ENCODE data around the gene KAT7.

The KAT7 gene

GRCh38 chr17:49872754-49873377 lies 84.4 kb downstream of the KAT7 start:
- DNase-seq (ENCODE audit: low read depth): no peak

- no peak for DNase-seq (ENCODE audit: low read depth)
Observed at GRCh38 chr17:49873466-49873865, 85.0 kb downstream of the KAT7 start.

GRCh38 chr17:49873926-49874325 lies 85.4 kb downstream of the KAT7 start:
- no peak for DNase-seq (ENCODE audit: low read depth)

- no peak for DNase-seq (ENCODE audit: low read depth)
Observed at GRCh38 chr17:49874911-49875310, 86.4 kb downstream of the KAT7 start.

GRCh38 chr17:49875685-49876084 lies 87.2 kb downstream of the KAT7 start:
- no peak for DNase-seq (ENCODE audit: low read depth)

GRCh38 chr17:49878931-49879904 lies 90.7 kb downstream of the KAT7 start:
- no peak for DNase-seq (ENCODE audit: low read depth)

- DNase-seq (ENCODE audit: low read depth): peak; percentile 44
Observed at GRCh38 chr17:49880291-49881053, 92.0 kb downstream of the KAT7 start.

GRCh38 chr17:49881054-49881402 lies 92.5 kb downstream of the KAT7 start:
- DNase-seq (ENCODE audit: low read depth): no peak

GRCh38 chr17:49882434-49882833 lies 94.0 kb downstream of the KAT7 start:
- DNase-seq (ENCODE audit: low read depth): no peak

Measured in CMK (cell line).